Upper lobe of left lung (tissue), 4 donors: ENCODE data around the gene PLA2G15.

Experiments
- CTCF ChIP-seq, 6 experiments: fragments of 450-650 bp in 4 of 6; fragments of 200-600 bp in 2 of 6; sonication (generic) in 2 of 6; IDR thresholded peaks; one replicate each; pipeline ENCODE4 v1.5.1; 2016 to 2019; ENCODE audit warnings: antibody characterized with exemption in 6 of 6
- EP300 ChIP-seq, 4 donors: sonication (generic); formaldehyde crosslinking; IDR thresholded peaks; one replicate each; pipeline ENCODE4 v1.5.1; 2017; ENCODE audit warnings: antibody characterized with exemption in 4 of 4, control low read depth in 2 of 4

GRCh38 chr16:68235108-68235886, 9.9 kb upstream of the PLA2G15 start:
- TF ChIP-seq CTCF (IDR thresholded peaks at IDR 0.05) (peak in 1 of 6 experiments; percentile 8), EP300 (IDR thresholded peaks at IDR 0.05) (no peak)
